Measurements from ENCODE around the gene ARHGEF28. TPM values are rescaled to one million over a fixed set of nuclear protein-coding genes. Genes with fewer than 3 reads are reported as not detected.

The ARHGEF28 gene
- total RNA-seq, 4 donors from 2014 or later: 0.52 to 1.2 (median 0.98) TPM

- no peak for ATAC-seq
- in situ Hi-C loops (cut with MboI; ENCODE audit: low sequenced_read_pairs in 4 of 4) (no loop called here), intact Hi-C loops (cut with DNase I; ENCODE audit: low total_unique reads) (no loop called here)
- DNase-seq: no peak
- no peak for TF ChIP-seq POLR2A (IDR thresholded peaks at IDR 0.05)
- TF ChIP-seq CTCF (IDR thresholded peaks at IDR 0.05 in 4 of 5, conservative IDR thresholded peaks at IDR 0.05 in 1 of 5): no peak
- H3K36me3 ChIP-seq: no peaks in the 10 kb centered on the region
- no peak overlapping the region for H3K27ac ChIP-seq
- no peaks in the 10 kb centered on the region for H3K9me3 ChIP-seq
- H3K4me3 ChIP-seq: no peak overlapping the region
- H3K27me3 ChIP-seq: no peaks in the 10 kb centered on the region
- H3K4me1 ChIP-seq: no peaks in the 10 kb centered on the region
Observed at GRCh38 chr5:73912821-73913271, 286.9 kb downstream of the ARHGEF28 start.

- Histone ChIP-seq H3K27ac (no peak overlapping the region), H3K36me3 (no peaks in the 10 kb centered on the region), H3K4me3 (no peak overlapping the region), H3K9me3 (no peaks in the 10 kb centered on the region), H3K4me1 (no peaks in the 10 kb centered on the region), H3K27me3 (no peaks in the 10 kb centered on the region)
- intact Hi-C loops (cut with DNase I; ENCODE audit: low total_unique reads): no loop called here
- in situ Hi-C loops (cut with MboI; ENCODE audit: low sequenced_read_pairs in 4 of 4): no loop called here
- no peak for ATAC-seq
- TF ChIP-seq CTCF (IDR thresholded peaks at IDR 0.05 in 4 of 5, conservative IDR thresholded peaks at IDR 0.05 in 1 of 5) (no peak), POLR2A (IDR thresholded peaks at IDR 0.05) (no peak)
- no peak for DNase-seq
Observed at GRCh38 chr5:73913971-73914370, 288.0 kb downstream of the ARHGEF28 start.

GRCh38 chr5:73915345-73915744, 289.3 kb downstream of the ARHGEF28 start:
- in situ Hi-C loops (cut with MboI; ENCODE audit: low sequenced_read_pairs in 4 of 4): no loop called here
- TF ChIP-seq POLR2A (IDR thresholded peaks at IDR 0.05) (no peak), CTCF (IDR thresholded peaks at IDR 0.05 in 4 of 5, conservative IDR thresholded peaks at IDR 0.05 in 1 of 5) (no peak)
- Histone ChIP-seq H3K27me3 (no peaks in the 10 kb centered on the region), H3K27ac (no peak overlapping the region), H3K36me3 (no peaks in the 10 kb centered on the region), H3K9me3 (no peaks in the 10 kb centered on the region), H3K4me3 (no peak overlapping the region), H3K4me1 (no peaks in the 10 kb centered on the region)
- DNase-seq (no peak), ATAC-seq (no peak)
- intact Hi-C loops (cut with DNase I; ENCODE audit: low total_unique reads): no loop called here

GRCh38 chr5:73917433-73917832, 291.4 kb downstream of the ARHGEF28 start:
- no peaks in the 10 kb centered on the region for H3K9me3 ChIP-seq
- no peaks in the 10 kb centered on the region for H3K27me3 ChIP-seq
- TF ChIP-seq POLR2A (IDR thresholded peaks at IDR 0.05) (no peak), CTCF (IDR thresholded peaks at IDR 0.05 in 4 of 5, conservative IDR thresholded peaks at IDR 0.05 in 1 of 5) (no peak)
- intact Hi-C loops (cut with DNase I; ENCODE audit: low total_unique reads) (no loop called here), in situ Hi-C loops (cut with MboI; ENCODE audit: low sequenced_read_pairs in 4 of 4) (no loop called here)
- H3K36me3 ChIP-seq: no peaks in the 10 kb centered on the region
- H3K4me3 ChIP-seq: no peak overlapping the region
- ATAC-seq (no peak), DNase-seq (peak in 1 of 2 donors; percentile 30)
- no peaks in the 10 kb centered on the region for H3K4me1 ChIP-seq
- H3K27ac ChIP-seq: no peak overlapping the region

GRCh38 chr5:73917891-73918290, 291.9 kb downstream of the ARHGEF28 start:
- no peak for DNase-seq
- Histone ChIP-seq H3K27me3 (no peaks in the 10 kb centered on the region), H3K9me3 (no peaks in the 10 kb centered on the region), H3K4me3 (no peak overlapping the region), H3K27ac (no peak overlapping the region), H3K36me3 (no peaks in the 10 kb centered on the region), H3K4me1 (no peaks in the 10 kb centered on the region)
- in situ Hi-C loops (cut with MboI; ENCODE audit: low sequenced_read_pairs in 4 of 4): no loop called here
- intact Hi-C loops (cut with DNase I; ENCODE audit: low total_unique reads): no loop called here
- no peak for ATAC-seq
- TF ChIP-seq CTCF (IDR thresholded peaks at IDR 0.05 in 4 of 5, conservative IDR thresholded peaks at IDR 0.05 in 1 of 5) (no peak), POLR2A (IDR thresholded peaks at IDR 0.05) (no peak)
